Calu3 (cell line): Measurements from ENCODE around the gene UCHL3. TPM values are rescaled to one million over a fixed set of nuclear protein-coding genes. Genes with fewer than 3 reads are reported as not detected.
A peak's percentile ranks its signal among the peaks of the same experiment; 100 is the strongest.

Experiments used
- BruUV-seq: library from RNA; stranded (reverse); fragments of 400-500 nt; replicated peaks from 2 replicates; lab custom pipeline; 2021; lab: Mats Ljungman, UMichigan
- CTCF ChIA-PET: fragments of 300-600 bp; sonication (Branson Sonifier 250); formaldehyde crosslinking; loops from one replicate; lab custom pipeline; 2022; ENCODE audit warnings: antibody characterized with exemption; lab: Charles Lee
- DNase-seq: peaks from one replicate; pipeline ENCODE4 v3.0.0; 2022
- H3K27ac Mint-ChIP-seq: one replicate; pipeline ENCODE4 v1.8.0; 2022; ENCODE audit warnings: mixed read lengths; ENCODE audit not compliant: unreplicated experiment
- H3K27me3 Mint-ChIP-seq: one replicate; pipeline ENCODE4 v1.8.0; 2022; ENCODE audit warnings: mixed read lengths; ENCODE audit not compliant: unreplicated experiment
- H3K36me3 Mint-ChIP-seq: one replicate; pipeline ENCODE4 v1.8.0; 2022; ENCODE audit warnings: mild to moderate bottlenecking, moderate library complexity, mixed read lengths; ENCODE audit not compliant: insufficient read depth, unreplicated experiment
- H3K4me1 Mint-ChIP-seq: one replicate; pipeline ENCODE4 v1.8.0; 2022; ENCODE audit warnings: mild to moderate bottlenecking, low read depth, mixed read lengths; ENCODE audit not compliant: unreplicated experiment
- H3K4me3 Mint-ChIP-seq: one replicate; pipeline ENCODE4 v1.8.0; 2022; ENCODE audit warnings: mild to moderate bottlenecking, low read depth, moderate library complexity, mixed read lengths; ENCODE audit not compliant: unreplicated experiment
- H3K9me3 Mint-ChIP-seq: one replicate; pipeline ENCODE4 v1.8.0; 2022; ENCODE audit warnings: low read depth, mixed read lengths; ENCODE audit not compliant: unreplicated experiment
- intact Hi-C: fragments of 100-400 bp; cut with micrococcal nuclease; formaldehyde crosslinking; loops from one replicate; pipeline ENCODE4 v1.10.0; 2022; ENCODE audit not compliant: unreplicated experiment
- total RNA-seq: library from RNA; stranded (reverse); gene quantifications from 2 replicates; pipeline ENCODE4 v1.2.3, GENCODE V29; 2022
- TF ChIP-seq, protein P1 (sequence below): fragments of 200-600 bp; IDR thresholded peaks from one replicate; pipeline ENCODE4 v1.8.0; 2022; ENCODE audit warnings: antibody characterized with exemption; ENCODE audit not compliant: unreplicated experiment

Gene UCHL3
- total RNA-seq, 1 experiment from 2014 or later, result 23.2 TPM

DNA sequence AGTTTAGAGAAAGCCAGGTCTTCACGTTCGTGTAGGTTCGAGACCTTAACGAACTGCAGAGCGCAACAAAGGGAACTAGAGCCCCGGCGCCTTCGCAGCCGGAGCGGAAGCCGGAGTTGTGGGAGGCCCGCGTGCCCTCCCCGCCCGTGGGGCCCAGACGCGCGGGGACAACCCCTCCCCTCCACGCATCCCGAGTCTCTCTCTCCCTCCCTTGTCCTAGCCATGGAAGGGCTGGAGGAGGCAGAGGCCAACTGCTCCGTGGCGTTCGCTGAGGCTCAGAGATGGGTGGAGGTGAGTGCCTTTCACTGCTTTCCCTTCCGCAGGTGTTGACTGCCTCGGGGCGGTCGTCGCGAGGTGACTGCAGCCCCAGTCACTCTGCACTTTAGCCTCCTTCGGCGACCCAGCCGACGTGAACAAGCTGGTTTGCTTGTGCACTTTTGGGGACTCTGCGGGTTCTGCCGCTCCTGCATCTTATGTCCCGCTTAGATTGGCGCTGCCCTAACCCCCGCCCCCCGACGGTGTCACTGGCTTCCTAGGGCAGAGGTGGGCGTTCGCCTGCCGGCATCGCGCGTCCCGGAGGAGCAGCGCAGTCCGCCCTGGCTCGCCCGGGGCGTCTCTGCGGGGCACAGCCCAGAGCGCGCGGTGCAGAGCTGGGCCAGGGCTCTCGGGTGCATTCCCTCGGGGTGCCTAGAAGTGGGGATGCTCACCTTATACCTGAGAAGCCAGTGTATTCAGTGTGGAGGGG, 87.0 kb downstream of the UCHL3 start:
- Mint-ChIP-seq H3K4me3 (peak overlapping the region; percentile 57), H3K27ac (no peak overlapping the region), H3K4me1 (no peaks in the 10 kb centered on the region), H3K27me3 (no peaks in the 10 kb centered on the region), H3K9me3 (no peaks in the 10 kb centered on the region), H3K36me3 (peaks cover 5% of the 10 kb centered on the region)
- peak; percentile 5 for DNase-seq
- intact Hi-C loops, result no loop called here
- TF ChIP-seq, protein P1, sequence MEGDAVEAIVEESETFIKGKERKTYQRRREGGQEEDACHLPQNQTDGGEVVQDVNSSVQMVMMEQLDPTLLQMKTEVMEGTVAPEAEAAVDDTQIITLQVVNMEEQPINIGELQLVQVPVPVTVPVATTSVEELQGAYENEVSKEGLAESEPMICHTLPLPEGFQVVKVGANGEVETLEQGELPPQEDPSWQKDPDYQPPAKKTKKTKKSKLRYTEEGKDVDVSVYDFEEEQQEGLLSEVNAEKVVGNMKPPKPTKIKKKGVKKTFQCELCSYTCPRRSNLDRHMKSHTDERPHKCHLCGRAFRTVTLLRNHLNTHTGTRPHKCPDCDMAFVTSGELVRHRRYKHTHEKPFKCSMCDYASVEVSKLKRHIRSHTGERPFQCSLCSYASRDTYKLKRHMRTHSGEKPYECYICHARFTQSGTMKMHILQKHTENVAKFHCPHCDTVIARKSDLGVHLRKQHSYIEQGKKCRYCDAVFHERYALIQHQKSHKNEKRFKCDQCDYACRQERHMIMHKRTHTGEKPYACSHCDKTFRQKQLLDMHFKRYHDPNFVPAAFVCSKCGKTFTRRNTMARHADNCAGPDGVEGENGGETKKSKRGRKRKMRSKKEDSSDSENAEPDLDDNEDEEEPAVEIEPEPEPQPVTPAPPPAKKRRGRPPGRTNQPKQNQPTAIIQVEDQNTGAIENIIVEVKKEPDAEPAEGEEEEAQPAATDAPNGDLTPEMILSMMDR, result no peak
- no TSS peak for BruUV-seq
- CTCF ChIA-PET, result no interaction called here

- Mint-ChIP-seq H3K27me3 (no peaks in the 10 kb centered on the region), H3K4me3 (peak overlapping the region; percentile 57), H3K36me3 (peaks cover 5% of the 10 kb centered on the region), H3K4me1 (no peaks in the 10 kb centered on the region), H3K27ac (no peak overlapping the region), H3K9me3 (no peaks in the 10 kb centered on the region)
- TF ChIP-seq, protein P1, result no peak
- TSS peak; percentile 25 for BruUV-seq
- CTCF ChIA-PET, result no interaction called here
- intact Hi-C loops, result no loop called here
- DNase-seq, result no peak
Measured at GRCh38 chr13:75637181-75637750, 87.7 kb downstream of the UCHL3 start.

- DNase-seq, result no peak
- H3K4me3 Mint-ChIP-seq, result no peak overlapping the region
- BruUV-seq, result no TSS peak
- no peaks in the 10 kb centered on the region for H3K27me3 Mint-ChIP-seq
- TF ChIP-seq, protein P1, result no peak
- intact Hi-C loops, result no loop called here
- H3K36me3 Mint-ChIP-seq, result peaks cover 5% of the 10 kb centered on the region
- H3K9me3 Mint-ChIP-seq, result no peaks in the 10 kb centered on the region
- CTCF ChIA-PET, result no interaction called here
- H3K4me1 Mint-ChIP-seq, result no peaks in the 10 kb centered on the region
- no peak overlapping the region for H3K27ac Mint-ChIP-seq
Measured at GRCh38 chr13:75639454-75639853, 89.9 kb downstream of the UCHL3 start.

DNA sequence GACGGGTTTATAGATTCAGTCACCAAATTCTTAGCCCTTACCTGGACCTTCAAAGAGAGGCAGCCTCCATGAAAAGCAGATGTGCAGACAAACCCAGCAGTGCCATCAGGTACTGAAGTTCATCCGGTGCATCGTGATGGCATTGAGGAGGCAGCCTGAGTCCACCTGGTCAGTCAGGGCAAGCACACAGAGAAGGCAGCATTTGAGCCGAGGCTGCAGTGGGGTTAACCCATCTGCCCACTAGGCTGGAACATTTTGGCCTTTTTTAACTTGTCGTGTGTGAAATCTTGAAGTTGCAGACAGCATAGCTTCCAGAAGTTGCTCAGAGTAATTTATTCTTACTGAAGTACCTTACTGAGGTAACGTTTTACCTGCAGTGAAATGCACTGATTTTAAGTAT, 91.4 kb downstream of the UCHL3 start:
- H3K4me1 Mint-ChIP-seq, result no peaks in the 10 kb centered on the region
- TF ChIP-seq, protein P1, result no peak
- no peak overlapping the region for H3K4me3 Mint-ChIP-seq
- no peaks in the 10 kb centered on the region for H3K9me3 Mint-ChIP-seq
- H3K27me3 Mint-ChIP-seq, result no peaks in the 10 kb centered on the region
- H3K27ac Mint-ChIP-seq, result no peak overlapping the region
- BruUV-seq, result no TSS peak
- DNase-seq, result no peak
- CTCF ChIA-PET, result no interaction called here
- intact Hi-C loops, result no loop called here
- peaks cover 5% of the 10 kb centered on the region for H3K36me3 Mint-ChIP-seq
